ENCODE results near the gene MBNL3. TPM values are rescaled to one million over a fixed set of nuclear protein-coding genes. Genes with fewer than 3 reads are reported as not detected.

The MBNL3 gene
- total RNA-seq, 1 experiment from 2014 or later = 4.6 TPM

DNA sequence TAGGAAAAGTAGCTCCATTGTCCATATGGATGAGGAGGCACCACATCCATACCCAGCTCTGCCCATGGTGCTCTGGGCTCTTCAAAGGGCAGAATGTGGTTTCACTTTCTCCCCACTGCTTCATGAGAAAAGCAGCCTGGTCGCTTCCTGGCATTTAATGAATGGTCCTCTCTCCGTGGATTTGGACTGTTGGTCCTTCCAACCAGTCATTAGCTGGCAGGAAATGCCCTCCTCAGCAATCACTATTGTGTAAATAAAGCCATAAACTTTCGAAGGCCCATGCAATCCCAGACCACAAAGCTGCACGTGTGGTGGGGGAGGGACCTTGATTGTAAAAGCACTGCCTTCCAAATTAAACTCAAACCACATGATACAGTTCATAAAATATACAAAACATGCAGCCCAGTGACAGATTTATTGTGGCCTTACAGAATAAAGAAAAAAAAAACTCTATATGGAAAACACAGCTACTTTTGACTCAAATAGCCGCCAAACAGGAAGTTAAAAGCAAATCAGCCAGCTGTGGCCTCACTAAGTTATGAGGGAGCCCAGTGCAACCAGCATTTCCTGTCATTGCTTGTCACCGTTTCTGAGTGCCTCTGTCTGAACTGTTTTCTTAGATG is 8.1 kb downstream of the MBNL3 start:
- H3K36me3 ChIP-seq (ENCODE audit: control insufficient read depth in 1 of 2, insufficient read depth in 2 of 2, low read length in 2 of 2) = no peaks in the 10 kb centered on the region
- no peaks in the 10 kb centered on the region for H4K20me1 ChIP-seq (ENCODE audit: insufficient read depth)
- DNase-seq (ENCODE audit: low read depth, low spot score) (no peak), ATAC-seq (no peak)
- ChIA-PET POLR2A (no interaction called here), RAD21 (ENCODE audit: low non-redundant PET in 1 of 2, low total read pairs in 2 of 2, uncharacterized antibody in 2 of 2, unreplicated experiment in 2 of 2) (no interaction called here), CTCF (no interaction called here)
- BruUV-seq (replicated peaks) = no TSS peak
- H3K4me2 ChIP-seq (ENCODE audit: low read length) = no peak overlapping the region
- no peak overlapping the region for H3K9ac ChIP-seq (ENCODE audit: low read length)
- H3K4me1 ChIP-seq (ENCODE audit: control insufficient read depth in 1 of 2, insufficient read depth in 2 of 2, low read length in 2 of 2) = no peaks in the 10 kb centered on the region
- intact Hi-C loops (cut with micrococcal nuclease) = no loop called here
- peaks cover 9% of the 10 kb centered on the region; the same call in 1 of the 2 replicates for H3K27me3 ChIP-seq (ENCODE audit: insufficient read depth, low read length)
- H3K27ac ChIP-seq (ENCODE audit: low read depth, low read length) = no peak overlapping the region
- no peaks in the 10 kb centered on the region for H3K79me2 ChIP-seq (ENCODE audit: insufficient read depth, low read length)
- H3K9me2 ChIP-seq (ENCODE audit: insufficient read depth) = no peaks in the 10 kb centered on the region
- no peak overlapping the region for H3K4me3 ChIP-seq (replicated peaks in 1 of 2; ENCODE audit: low read depth in 1 of 2, low read length in 2 of 2)
- no peaks in the 10 kb centered on the region for H3K9me3 ChIP-seq (ENCODE audit: control insufficient read depth in 1 of 2, insufficient read depth in 1 of 2, low read depth in 1 of 2, low read length in 2 of 2)
- TF ChIP-seq FOSL1 (IDR thresholded peaks at IDR 0.05; ENCODE audit: low read depth) = no peak
- TF ChIP-seq ZNF274 (IDR thresholded peaks at IDR 0.05; ENCODE audit: low read depth, low read length) = no peak
- no peak for TF ChIP-seq ZFX (IDR thresholded peaks at IDR 0.05)
- TF ChIP-seq, protein P1, sequence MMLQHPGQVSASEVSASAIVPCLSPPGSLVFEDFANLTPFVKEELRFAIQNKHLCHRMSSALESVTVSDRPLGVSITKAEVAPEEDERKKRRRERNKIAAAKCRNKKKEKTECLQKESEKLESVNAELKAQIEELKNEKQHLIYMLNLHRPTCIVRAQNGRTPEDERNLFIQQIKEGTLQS (IDR thresholded peaks at IDR 0.05) = no peak
- TF ChIP-seq TCF7L2 (IDR thresholded peaks at IDR 0.05; ENCODE audit: borderline replicate concordance, extremely low read depth, insufficient read depth, insufficient read length) = no peak
- no peak for TF ChIP-seq EGR1 (IDR thresholded peaks at IDR 0.05; ENCODE audit: low read depth)
- TF ChIP-seq, protein P2, sequence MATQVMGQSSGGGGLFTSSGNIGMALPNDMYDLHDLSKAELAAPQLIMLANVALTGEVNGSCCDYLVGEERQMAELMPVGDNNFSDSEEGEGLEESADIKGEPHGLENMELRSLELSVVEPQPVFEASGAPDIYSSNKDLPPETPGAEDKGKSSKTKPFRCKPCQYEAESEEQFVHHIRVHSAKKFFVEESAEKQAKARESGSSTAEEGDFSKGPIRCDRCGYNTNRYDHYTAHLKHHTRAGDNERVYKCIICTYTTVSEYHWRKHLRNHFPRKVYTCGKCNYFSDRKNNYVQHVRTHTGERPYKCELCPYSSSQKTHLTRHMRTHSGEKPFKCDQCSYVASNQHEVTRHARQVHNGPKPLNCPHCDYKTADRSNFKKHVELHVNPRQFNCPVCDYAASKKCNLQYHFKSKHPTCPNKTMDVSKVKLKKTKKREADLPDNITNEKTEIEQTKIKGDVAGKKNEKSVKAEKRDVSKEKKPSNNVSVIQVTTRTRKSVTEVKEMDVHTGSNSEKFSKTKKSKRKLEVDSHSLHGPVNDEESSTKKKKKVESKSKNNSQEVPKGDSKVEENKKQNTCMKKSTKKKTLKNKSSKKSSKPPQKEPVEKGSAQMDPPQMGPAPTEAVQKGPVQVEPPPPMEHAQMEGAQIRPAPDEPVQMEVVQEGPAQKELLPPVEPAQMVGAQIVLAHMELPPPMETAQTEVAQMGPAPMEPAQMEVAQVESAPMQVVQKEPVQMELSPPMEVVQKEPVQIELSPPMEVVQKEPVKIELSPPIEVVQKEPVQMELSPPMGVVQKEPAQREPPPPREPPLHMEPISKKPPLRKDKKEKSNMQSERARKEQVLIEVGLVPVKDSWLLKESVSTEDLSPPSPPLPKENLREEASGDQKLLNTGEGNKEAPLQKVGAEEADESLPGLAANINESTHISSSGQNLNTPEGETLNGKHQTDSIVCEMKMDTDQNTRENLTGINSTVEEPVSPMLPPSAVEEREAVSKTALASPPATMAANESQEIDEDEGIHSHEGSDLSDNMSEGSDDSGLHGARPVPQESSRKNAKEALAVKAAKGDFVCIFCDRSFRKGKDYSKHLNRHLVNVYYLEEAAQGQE (IDR thresholded peaks at IDR 0.05; ENCODE audit: low read depth) = no peak
- TF ChIP-seq CBX3 (IDR thresholded peaks at IDR 0.05; ENCODE audit: low read depth) = no peak
- no peak for TF ChIP-seq CEBPB (IDR thresholded peaks at IDR 0.05; ENCODE audit: low read depth)
- TF ChIP-seq, protein P3, sequence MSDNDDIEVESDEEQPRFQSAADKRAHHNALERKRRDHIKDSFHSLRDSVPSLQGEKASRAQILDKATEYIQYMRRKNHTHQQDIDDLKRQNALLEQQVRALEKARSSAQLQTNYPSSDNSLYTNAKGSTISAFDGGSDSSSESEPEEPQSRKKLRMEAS (IDR thresholded peaks at IDR 0.05) = no peak
- TF ChIP-seq, protein P4, sequence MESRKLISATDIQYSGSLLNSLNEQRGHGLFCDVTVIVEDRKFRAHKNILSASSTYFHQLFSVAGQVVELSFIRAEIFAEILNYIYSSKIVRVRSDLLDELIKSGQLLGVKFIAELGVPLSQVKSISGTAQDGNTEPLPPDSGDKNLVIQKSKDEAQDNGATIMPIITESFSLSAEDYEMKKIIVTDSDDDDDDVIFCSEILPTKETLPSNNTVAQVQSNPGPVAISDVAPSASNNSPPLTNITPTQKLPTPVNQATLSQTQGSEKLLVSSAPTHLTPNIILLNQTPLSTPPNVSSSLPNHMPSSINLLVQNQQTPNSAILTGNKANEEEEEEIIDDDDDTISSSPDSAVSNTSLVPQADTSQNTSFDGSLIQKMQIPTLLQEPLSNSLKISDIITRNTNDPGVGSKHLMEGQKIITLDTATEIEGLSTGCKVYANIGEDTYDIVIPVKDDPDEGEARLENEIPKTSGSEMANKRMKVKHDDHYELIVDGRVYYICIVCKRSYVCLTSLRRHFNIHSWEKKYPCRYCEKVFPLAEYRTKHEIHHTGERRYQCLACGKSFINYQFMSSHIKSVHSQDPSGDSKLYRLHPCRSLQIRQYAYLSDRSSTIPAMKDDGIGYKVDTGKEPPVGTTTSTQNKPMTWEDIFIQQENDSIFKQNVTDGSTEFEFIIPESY (IDR thresholded peaks at IDR 0.05; ENCODE audit: extremely low read depth, insufficient replicate concordance, low read length) = no peak
- no peak overlapping the region for H2AFZ ChIP-seq (ENCODE audit: low read depth, low read length, poor library complexity, severe bottlenecking)

All from HCT116 (cell line).